Spleen (tissue), 7 donors: ENCODE data around the gene DCDC1.

Experiments used
- CTCF ChIP-seq, 11 experiments: fragments of 200-600 bp in 7 of 11; fragments of 450-650 bp in 4 of 11; sonication (generic) in 4 of 11; IDR thresholded peaks in 8 of 11; conservative IDR thresholded peaks in 3 of 11; 1 replicate in 7 of 11; 2 replicates in 4 of 11; pipeline versions ENCODE4 v1.4.0 to v1.8.0; 2016 to 2021; ENCODE audit warnings: antibody characterized with exemption in 11 of 11, inconsistent platforms in 4 of 11, mild to moderate bottlenecking in 1 of 11
- POLR2A ChIP-seq, 3 donors: fragments of 450-650 bp; IDR thresholded peaks; one replicate each; pipeline ENCODE4 v1.5.1; 2017; ENCODE audit warnings: antibody characterized with exemption in 3 of 3, mild to moderate bottlenecking in 1 of 3
- POLR2AphosphoS5 ChIP-seq, 3 donors: sonication (generic); formaldehyde crosslinking; IDR thresholded peaks; one replicate each; pipeline ENCODE4 v1.5.1; 2017; ENCODE audit warnings: antibody characterized with exemption in 3 of 3
- donor health status: DM: no; HTN: no; CAD: no; lungs with moderate emphysema.
- donor health status: DM: no; HTN: no; CAD: no.
- donor health status: DM: no; HTN: no; CAD: no.

- TF ChIP-seq POLR2A (IDR thresholded peaks at IDR 0.05) (no peak), POLR2AphosphoS5 (IDR thresholded peaks at IDR 0.05) (no peak), CTCF (IDR thresholded peaks at IDR 0.05 in 8 of 11, conservative IDR thresholded peaks at IDR 0.05 in 3 of 11) (no peak)
These were observed 476.2 kb downstream of the DCDC1 start for GRCh38 chr11:30893318-30893717.
